Astrocyte (in vitro differentiated cells and primary cell): Measurements from ENCODE around the gene IL1R2. TPM values are rescaled to one million over a fixed set of nuclear protein-coding genes. Genes with fewer than 3 reads are reported as not detected.

ENCODE experiments used
- DNase-seq: peaks from one replicate; pipeline ENCODE4 v3.0.0-alpha.2; 2010; ENCODE audit warnings: low read depth
- FAIRE-seq: peaks from 2 replicates; lab custom pipeline; 2011; peaks lifted over from hg19 to GRCh38; lab: Jason Lieb, UNC
- H2AFZ ChIP-seq: 2 replicates; pipeline ENCODE4 v1.6.0; 2012; ENCODE audit warnings: low read depth, low read length, inconsistent platforms
- H3K27ac ChIP-seq: 2 replicates; pipeline ENCODE4 v1.5.1; 2011; ENCODE audit warnings: low read depth, low read length, inconsistent platforms
- H3K27me3 ChIP-seq: 2 replicates; pipeline ENCODE4 v1.6.0; 2011; ENCODE audit warnings: low read length, inconsistent platforms; ENCODE audit not compliant: insufficient read depth
- H3K36me3 ChIP-seq: 2 replicates; pipeline ENCODE4 v1.5.1; 2011; ENCODE audit warnings: low read length, inconsistent platforms; ENCODE audit not compliant: insufficient read depth
- H3K4me1 ChIP-seq: 2 replicates; pipeline ENCODE4 v1.5.1; 2011; ENCODE audit warnings: low read length, inconsistent platforms; ENCODE audit not compliant: insufficient read depth
- H3K4me2 ChIP-seq: 2 replicates; pipeline ENCODE4 v1.6.0; 2012; ENCODE audit warnings: low read length, inconsistent platforms
- H3K4me3 ChIP-seq: 2 replicates; pipeline ENCODE4 v1.5.1; 2011; ENCODE audit warnings: low read depth, mild to moderate bottlenecking, low read length, inconsistent platforms; ENCODE audit not compliant: insufficient read depth
- H3K79me2 ChIP-seq: 2 replicates; pipeline ENCODE4 v1.6.0; 2012; ENCODE audit warnings: mild to moderate bottlenecking, low read length, inconsistent platforms; ENCODE audit not compliant: insufficient read depth
- H3K9ac ChIP-seq: 2 replicates; pipeline ENCODE4 v1.6.0; 2012; ENCODE audit warnings: mild to moderate bottlenecking, low read length, inconsistent platforms
- H3K9me3 ChIP-seq: 2 replicates; pipeline ENCODE4 v1.5.1; 2012; ENCODE audit warnings: low read depth, mild to moderate bottlenecking, low read length, inconsistent platforms; ENCODE audit not compliant: insufficient read depth
- H4K20me1 ChIP-seq: 2 replicates; pipeline ENCODE4 v1.6.0; 2012; ENCODE audit warnings: low read length, inconsistent platforms; ENCODE audit not compliant: insufficient read depth
- H3K27ac Mint-ChIP-seq: one replicate; pipeline ENCODE4 v1.8.0; 2021; ENCODE audit warnings: mild to moderate bottlenecking, mixed read lengths; ENCODE audit not compliant: unreplicated experiment
- H3K27me3 Mint-ChIP-seq: one replicate; pipeline ENCODE4 v1.8.0; 2021; ENCODE audit warnings: low read depth, mixed read lengths; ENCODE audit not compliant: unreplicated experiment
- H3K36me3 Mint-ChIP-seq: one replicate; pipeline ENCODE4 v1.8.0; 2021; ENCODE audit warnings: low read depth, mixed read lengths; ENCODE audit not compliant: unreplicated experiment
- H3K4me1 Mint-ChIP-seq: one replicate; pipeline ENCODE4 v1.8.0; 2021; ENCODE audit warnings: low read depth, mixed read lengths; ENCODE audit not compliant: unreplicated experiment
- H3K4me3 Mint-ChIP-seq: one replicate; pipeline ENCODE4 v1.8.0; 2021; ENCODE audit warnings: mild to moderate bottlenecking, moderate library complexity, mixed read lengths; ENCODE audit not compliant: unreplicated experiment
- H3K9me3 Mint-ChIP-seq: one replicate; pipeline ENCODE4 v1.8.0; 2021; ENCODE audit warnings: mild to moderate bottlenecking, mixed read lengths; ENCODE audit not compliant: unreplicated experiment
- EZH2 ChIP-seq: IDR thresholded peaks from 2 replicates; pipeline ENCODE4 v1.6.1; 2012; ENCODE audit warnings: mild to moderate bottlenecking, low read length, inconsistent platforms; ENCODE audit not compliant: insufficient read depth
- total RNA-seq: library from RNA; stranded (reverse); gene quantifications from 2 replicates; pipeline ENCODE4 v1.2.1, GENCODE V29; 2021
- TF ChIP-seq, protein P1 (sequence below): IDR thresholded peaks from 2 replicates; pipeline ENCODE4 v1.5.1; 2011; ENCODE audit warnings: low read depth, mild to moderate bottlenecking, inconsistent platforms, low read length, moderate library complexity; ENCODE audit not compliant: insufficient read depth

IL1R2 gene
- total RNA-seq, 1 donor from 2014 or later: 0.34 TPM

GRCh38 chr2:101985101-101985792 is 6.5 kb upstream of the IL1R2 start:
- no peak for TF ChIP-seq EZH2
- TF ChIP-seq, protein P1, sequence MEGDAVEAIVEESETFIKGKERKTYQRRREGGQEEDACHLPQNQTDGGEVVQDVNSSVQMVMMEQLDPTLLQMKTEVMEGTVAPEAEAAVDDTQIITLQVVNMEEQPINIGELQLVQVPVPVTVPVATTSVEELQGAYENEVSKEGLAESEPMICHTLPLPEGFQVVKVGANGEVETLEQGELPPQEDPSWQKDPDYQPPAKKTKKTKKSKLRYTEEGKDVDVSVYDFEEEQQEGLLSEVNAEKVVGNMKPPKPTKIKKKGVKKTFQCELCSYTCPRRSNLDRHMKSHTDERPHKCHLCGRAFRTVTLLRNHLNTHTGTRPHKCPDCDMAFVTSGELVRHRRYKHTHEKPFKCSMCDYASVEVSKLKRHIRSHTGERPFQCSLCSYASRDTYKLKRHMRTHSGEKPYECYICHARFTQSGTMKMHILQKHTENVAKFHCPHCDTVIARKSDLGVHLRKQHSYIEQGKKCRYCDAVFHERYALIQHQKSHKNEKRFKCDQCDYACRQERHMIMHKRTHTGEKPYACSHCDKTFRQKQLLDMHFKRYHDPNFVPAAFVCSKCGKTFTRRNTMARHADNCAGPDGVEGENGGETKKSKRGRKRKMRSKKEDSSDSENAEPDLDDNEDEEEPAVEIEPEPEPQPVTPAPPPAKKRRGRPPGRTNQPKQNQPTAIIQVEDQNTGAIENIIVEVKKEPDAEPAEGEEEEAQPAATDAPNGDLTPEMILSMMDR: no peak
- Mint-ChIP-seq H3K27ac (no peak overlapping the region), H3K36me3 (peaks cover 4% of the 10 kb centered on the region), H3K4me3 (no peak overlapping the region), H3K4me1 (peaks cover 8% of the 10 kb centered on the region), H3K9me3 (peaks cover 2% of the 10 kb centered on the region), H3K27me3 (peaks cover 25% of the 10 kb centered on the region)
- no peaks in the 10 kb centered on the region for H3K4me1 ChIP-seq
- H3K9ac ChIP-seq: no peak overlapping the region
- no peaks in the 10 kb centered on the region for H4K20me1 ChIP-seq
- no peaks in the 10 kb centered on the region for H3K79me2 ChIP-seq
- DNase-seq: no peak
- no peaks in the 10 kb centered on the region for H3K9me3 ChIP-seq
- H3K4me2 ChIP-seq: no peak overlapping the region
- no peak overlapping the region for H3K27ac ChIP-seq
- H3K4me3 ChIP-seq: no peak overlapping the region
- no peak overlapping the region for H2AFZ ChIP-seq
- no peak for FAIRE-seq
- H3K36me3 ChIP-seq: no peaks in the 10 kb centered on the region
- peaks cover 5% of the 10 kb centered on the region for H3K27me3 ChIP-seq

GRCh38 chr2:101985793-101986164 is 6.0 kb upstream of the IL1R2 start:
- Histone ChIP-seq H3K4me2 (no peak overlapping the region), H2AFZ (no peak overlapping the region), H3K36me3 (no peaks in the 10 kb centered on the region), H4K20me1 (no peaks in the 10 kb centered on the region), H3K9me3 (no peaks in the 10 kb centered on the region), H3K79me2 (no peaks in the 10 kb centered on the region), H3K4me3 (no peak overlapping the region), H3K4me1 (no peaks in the 10 kb centered on the region), H3K27ac (no peak overlapping the region), H3K9ac (no peak overlapping the region), H3K27me3 (peaks cover 5% of the 10 kb centered on the region)
- H3K27me3 Mint-ChIP-seq: peaks cover 26% of the 10 kb centered on the region
- peaks cover 3% of the 10 kb centered on the region for H3K9me3 Mint-ChIP-seq
- peaks cover 8% of the 10 kb centered on the region for H3K4me1 Mint-ChIP-seq
- TF ChIP-seq, protein P1: no peak
- TF ChIP-seq EZH2: no peak
- DNase-seq: no peak
- no peak overlapping the region for H3K27ac Mint-ChIP-seq
- FAIRE-seq: no peak
- no peak overlapping the region for H3K4me3 Mint-ChIP-seq
- peaks cover 4% of the 10 kb centered on the region for H3K36me3 Mint-ChIP-seq

DNA sequence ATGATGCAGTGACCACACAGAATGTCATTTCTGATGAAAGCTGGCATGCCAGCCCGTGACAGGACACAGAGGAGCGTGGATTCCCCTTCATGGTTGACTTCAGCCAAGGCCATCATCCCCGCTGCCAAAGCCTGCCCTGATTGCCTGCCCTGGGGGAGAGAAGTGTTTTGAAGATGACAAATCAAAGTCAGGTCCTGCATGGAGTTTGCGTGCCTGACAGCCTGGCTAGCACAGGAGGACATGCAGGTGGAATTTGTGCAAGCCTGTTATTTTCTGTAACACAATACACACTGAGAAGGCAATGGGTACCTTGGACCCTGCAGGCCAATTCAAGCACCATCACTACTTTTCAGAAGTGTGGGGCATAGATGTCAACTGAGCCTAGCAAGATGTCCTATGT is 5.4 kb upstream of the IL1R2 start:
- Histone ChIP-seq H4K20me1 (no peaks in the 10 kb centered on the region), H3K4me3 (no peak overlapping the region), H3K27me3 (peaks cover 7% of the 10 kb centered on the region), H3K9me3 (no peaks in the 10 kb centered on the region), H3K4me2 (no peak overlapping the region), H3K36me3 (no peaks in the 10 kb centered on the region), H3K4me1 (no peaks in the 10 kb centered on the region), H3K27ac (no peak overlapping the region), H2AFZ (no peak overlapping the region), H3K9ac (no peak overlapping the region), H3K79me2 (no peaks in the 10 kb centered on the region)
- Mint-ChIP-seq H3K9me3 (peaks cover 3% of the 10 kb centered on the region), H3K27me3 (peaks cover 30% of the 10 kb centered on the region), H3K27ac (no peak overlapping the region), H3K4me1 (peaks cover 8% of the 10 kb centered on the region), H3K4me3 (no peak overlapping the region), H3K36me3 (peaks cover 4% of the 10 kb centered on the region)
- DNase-seq (no peak), FAIRE-seq (no peak)
- TF ChIP-seq EZH2: no peak
- TF ChIP-seq, protein P1: no peak
